ENCODE results near the gene SALL1. TPM values are rescaled to one million over a fixed set of nuclear protein-coding genes. Genes with fewer than 3 reads are reported as not detected.

The SALL1 gene
- total RNA-seq, 2 donors from 2014 or later, result 0.14 to 4.8 TPM

DNA sequence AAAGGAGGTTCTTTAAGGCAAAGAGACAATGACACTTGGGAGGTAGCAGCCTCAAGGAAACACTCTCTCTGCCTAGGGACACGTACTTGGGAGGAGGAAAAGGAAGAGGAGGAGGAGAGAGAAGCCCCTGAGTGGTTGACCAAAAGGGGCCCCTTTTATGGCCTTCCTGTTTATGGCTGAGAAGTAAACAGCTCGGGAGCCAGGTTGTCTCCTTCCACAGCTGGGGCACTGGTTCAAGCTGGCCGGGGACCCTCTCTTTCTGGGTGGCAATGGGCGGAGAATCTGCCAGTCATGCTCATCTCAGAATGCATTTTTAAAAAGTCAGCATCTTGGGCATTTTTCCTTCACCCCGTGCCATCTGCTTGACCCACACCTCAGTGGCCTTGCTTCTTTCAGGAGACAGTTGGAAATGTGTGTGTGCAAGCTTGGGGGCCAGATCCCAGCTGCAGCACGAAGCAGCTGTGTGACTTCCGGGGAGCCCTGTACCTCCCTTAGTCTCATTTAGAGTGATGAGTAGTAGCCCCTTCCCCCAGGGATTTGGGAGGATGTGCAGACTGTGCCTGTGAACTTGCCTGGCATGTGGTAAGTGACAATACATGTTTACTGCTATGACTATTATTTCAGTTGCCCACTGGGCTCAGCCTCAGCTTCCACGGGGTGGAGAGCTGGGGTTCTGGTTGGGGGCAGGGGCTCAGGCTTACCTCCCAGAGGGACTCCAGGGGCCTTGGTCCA is 33.8 kb upstream of the SALL1 start:
- no peaks in the 10 kb centered on the region for H3K4me1 ChIP-seq (replicated peaks)
- no peak for TF ChIP-seq POLR2AphosphoS5 (IDR thresholded peaks at IDR 0.05)
- TF ChIP-seq, protein P1, sequence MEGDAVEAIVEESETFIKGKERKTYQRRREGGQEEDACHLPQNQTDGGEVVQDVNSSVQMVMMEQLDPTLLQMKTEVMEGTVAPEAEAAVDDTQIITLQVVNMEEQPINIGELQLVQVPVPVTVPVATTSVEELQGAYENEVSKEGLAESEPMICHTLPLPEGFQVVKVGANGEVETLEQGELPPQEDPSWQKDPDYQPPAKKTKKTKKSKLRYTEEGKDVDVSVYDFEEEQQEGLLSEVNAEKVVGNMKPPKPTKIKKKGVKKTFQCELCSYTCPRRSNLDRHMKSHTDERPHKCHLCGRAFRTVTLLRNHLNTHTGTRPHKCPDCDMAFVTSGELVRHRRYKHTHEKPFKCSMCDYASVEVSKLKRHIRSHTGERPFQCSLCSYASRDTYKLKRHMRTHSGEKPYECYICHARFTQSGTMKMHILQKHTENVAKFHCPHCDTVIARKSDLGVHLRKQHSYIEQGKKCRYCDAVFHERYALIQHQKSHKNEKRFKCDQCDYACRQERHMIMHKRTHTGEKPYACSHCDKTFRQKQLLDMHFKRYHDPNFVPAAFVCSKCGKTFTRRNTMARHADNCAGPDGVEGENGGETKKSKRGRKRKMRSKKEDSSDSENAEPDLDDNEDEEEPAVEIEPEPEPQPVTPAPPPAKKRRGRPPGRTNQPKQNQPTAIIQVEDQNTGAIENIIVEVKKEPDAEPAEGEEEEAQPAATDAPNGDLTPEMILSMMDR (IDR thresholded peaks at IDR 0.05), result no peak
- no peak for TF ChIP-seq POLR2A (IDR thresholded peaks at IDR 0.05)
- no peak overlapping the region for H3K4me3 ChIP-seq
- H3K9me3 ChIP-seq, result no peaks in the 10 kb centered on the region
- no peaks in the 10 kb centered on the region for H3K36me3 ChIP-seq
- whole genome bisulfite sequencing, result 12% methylated on average over 8 of the region's 8 CpGs
- intact Hi-C loops (cut with DNase I), result no loop called here
- H3K27me3 ChIP-seq (replicated peaks; ENCODE audit: insufficient read depth), result no peaks in the 10 kb centered on the region
- H3K27ac ChIP-seq, result no peak overlapping the region
- DNase-seq (ENCODE audit: low spot score), result no peak

GRCh38 chr16:51181503-51181811 is 30.4 kb upstream of the SALL1 start:
- H3K27ac ChIP-seq, result no peak overlapping the region
- H3K4me3 ChIP-seq, result no peak overlapping the region
- 38% methylated on average over 4 of the region's 4 CpGs for WGBS
- DNase-seq (ENCODE audit: low spot score), result no peak
- no peaks in the 10 kb centered on the region for H3K27me3 ChIP-seq (replicated peaks; ENCODE audit: insufficient read depth)
- no peaks in the 10 kb centered on the region for H3K36me3 ChIP-seq
- no peaks in the 10 kb centered on the region for H3K4me1 ChIP-seq (replicated peaks)
- TF ChIP-seq, protein P1 (IDR thresholded peaks at IDR 0.05), result no peak
- TF ChIP-seq POLR2AphosphoS5 (IDR thresholded peaks at IDR 0.05) (no peak), POLR2A (IDR thresholded peaks at IDR 0.05) (no peak)
- intact Hi-C loops (cut with DNase I), result no loop called here
- no peaks in the 10 kb centered on the region for H3K9me3 ChIP-seq

DNA sequence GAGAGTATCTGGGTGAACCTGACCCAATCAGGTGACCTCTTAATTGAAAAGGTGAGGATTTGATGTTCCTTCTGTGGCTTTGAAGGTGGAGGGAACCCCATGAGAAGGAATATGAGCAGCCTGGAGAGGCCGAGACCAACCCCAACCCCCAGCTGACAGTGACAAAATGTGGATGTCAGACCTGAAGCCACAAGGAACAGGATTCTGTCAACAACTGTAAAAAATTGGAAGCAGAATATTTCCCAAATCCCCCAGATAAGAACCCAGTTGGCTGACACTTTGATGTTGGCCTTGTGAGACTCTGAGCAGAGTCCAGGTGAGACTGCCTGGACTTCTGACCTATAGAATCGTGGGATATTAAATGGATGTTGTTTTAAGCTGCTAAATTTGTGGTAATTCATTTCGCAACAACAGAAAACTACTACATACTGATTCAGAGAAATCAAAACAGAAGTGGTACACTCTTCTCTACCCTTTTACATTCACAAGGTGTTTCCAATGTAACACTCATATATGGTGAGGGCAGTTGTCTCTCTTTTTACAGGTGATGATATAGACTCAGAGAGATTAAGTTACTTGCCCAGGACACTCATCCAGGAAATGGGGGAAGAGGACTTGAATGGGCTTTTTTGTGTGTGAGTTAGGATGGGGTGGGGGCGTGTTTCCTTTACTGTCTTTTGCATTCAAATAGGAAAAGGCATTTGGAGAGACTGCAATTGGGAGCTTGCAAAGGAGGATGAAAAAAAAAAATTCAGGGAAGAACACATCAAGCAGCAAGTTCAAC is 29.8 kb upstream of the SALL1 start:
- WGBS, result 73% methylated on average over 4 of the region's 4 CpGs
- DNase-seq (ENCODE audit: low spot score), result no peak
- H3K27ac ChIP-seq, result no peak overlapping the region
- H3K9me3 ChIP-seq, result no peaks in the 10 kb centered on the region
- intact Hi-C loops (cut with DNase I), result no loop called here
- no peak overlapping the region for H3K4me3 ChIP-seq
- no peak for TF ChIP-seq POLR2A (IDR thresholded peaks at IDR 0.05)
- TF ChIP-seq, protein P1 (IDR thresholded peaks at IDR 0.05), result no peak
- TF ChIP-seq POLR2AphosphoS5 (IDR thresholded peaks at IDR 0.05), result no peak
- H3K27me3 ChIP-seq (replicated peaks; ENCODE audit: insufficient read depth), result no peaks in the 10 kb centered on the region
- H3K4me1 ChIP-seq (replicated peaks), result no peaks in the 10 kb centered on the region
- no peaks in the 10 kb centered on the region for H3K36me3 ChIP-seq

GRCh38 chr16:51175081-51175480 is 24.0 kb upstream of the SALL1 start:
- no peak for DNase-seq (ENCODE audit: low spot score)
- intact Hi-C loops (cut with DNase I), result no loop called here
- Histone ChIP-seq H3K9me3 (no peaks in the 10 kb centered on the region), H3K4me3 (no peak overlapping the region), H3K4me1 (replicated peaks) (no peaks in the 10 kb centered on the region), H3K27me3 (replicated peaks; ENCODE audit: insufficient read depth) (no peaks in the 10 kb centered on the region), H3K36me3 (no peaks in the 10 kb centered on the region), H3K27ac (no peak overlapping the region)
- 98% methylated on average over 3 of the region's 3 CpGs for WGBS
- TF ChIP-seq POLR2A (IDR thresholded peaks at IDR 0.05), result no peak
- TF ChIP-seq, protein P1 (IDR thresholded peaks at IDR 0.05), result no peak
- no peak for TF ChIP-seq POLR2AphosphoS5 (IDR thresholded peaks at IDR 0.05)

GRCh38 chr16:51172368-51172767 is 21.3 kb upstream of the SALL1 start:
- Histone ChIP-seq H3K9me3 (no peaks in the 10 kb centered on the region), H3K36me3 (no peaks in the 10 kb centered on the region), H3K27me3 (replicated peaks; ENCODE audit: insufficient read depth) (no peaks in the 10 kb centered on the region), H3K27ac (no peak overlapping the region), H3K4me3 (no peak overlapping the region), H3K4me1 (replicated peaks) (no peaks in the 10 kb centered on the region)
- WGBS, result 51% methylated on average over 5 of the region's 5 CpGs
- TF ChIP-seq POLR2A (IDR thresholded peaks at IDR 0.05), result no peak
- TF ChIP-seq, protein P1 (IDR thresholded peaks at IDR 0.05), result no peak
- no peak for TF ChIP-seq POLR2AphosphoS5 (IDR thresholded peaks at IDR 0.05)
- no peak for DNase-seq (ENCODE audit: low spot score)
- intact Hi-C loops (cut with DNase I), result no loop called here
